Frontal cortex (tissue), 4 donors: ENCODE results near the gene ZBTB20. TPM values are rescaled to one million over a fixed set of nuclear protein-coding genes. Genes with fewer than 3 reads are reported as not detected.

Experiments used
- DNase-seq, 2 donors: peaks; one replicate each; pipeline ENCODE4 v3.0.0; 2012; ENCODE audit warnings: low spot score in 2 of 2
- FAIRE-seq: peaks from 2 replicates; lab custom pipeline; 2012; peaks lifted over from hg19 to GRCh38; lab: Jason Lieb, UNC
- total RNA-seq: library from RNA; depleted of rRNA; stranded (reverse); fragments of >200 nt; gene quantifications from one replicate; pipeline ENCODE4 v1.2.3, GENCODE V29; 2014
- donor health status: control.
- donor health status: control.
- donor health status: control.

The ZBTB20 gene
- total RNA-seq, 1 donor from 2014 or later: 39.9 TPM

DNA sequence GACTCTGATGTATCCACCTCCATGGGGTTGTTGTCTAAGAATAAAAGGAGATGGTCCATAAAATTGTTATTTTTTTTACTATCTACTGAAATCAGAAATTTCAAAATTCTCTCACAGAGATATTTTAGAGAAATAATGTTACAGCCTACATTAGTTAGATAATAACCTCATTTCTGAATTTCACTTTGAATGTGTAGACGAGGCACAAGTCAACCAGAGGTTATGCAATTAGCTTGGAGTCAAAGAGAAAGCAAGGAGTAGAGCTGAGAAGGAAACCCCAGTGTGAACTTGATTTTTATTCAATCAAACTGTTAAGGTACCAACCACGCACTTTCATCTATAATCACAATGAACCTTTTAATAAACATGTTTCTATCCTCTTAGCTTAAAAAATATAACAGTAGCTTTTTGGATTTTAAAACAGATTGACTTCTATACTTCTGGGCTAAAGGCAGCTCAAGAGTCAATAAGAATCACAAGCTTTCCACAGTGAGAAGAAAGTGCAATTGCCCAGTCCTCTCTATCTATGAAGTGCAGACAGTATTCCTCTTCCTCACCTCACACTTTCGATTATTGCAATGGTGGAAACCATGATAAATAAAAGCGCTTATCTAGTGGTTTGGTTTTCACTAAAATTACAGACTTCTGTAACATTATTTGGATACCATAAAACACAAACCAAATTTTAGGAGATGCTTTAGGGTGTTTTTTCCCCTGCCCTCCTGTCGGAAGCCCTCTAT, 403.2 kb downstream of the ZBTB20 start:
- DNase-seq (no peak), FAIRE-seq (no peak)

DNA sequence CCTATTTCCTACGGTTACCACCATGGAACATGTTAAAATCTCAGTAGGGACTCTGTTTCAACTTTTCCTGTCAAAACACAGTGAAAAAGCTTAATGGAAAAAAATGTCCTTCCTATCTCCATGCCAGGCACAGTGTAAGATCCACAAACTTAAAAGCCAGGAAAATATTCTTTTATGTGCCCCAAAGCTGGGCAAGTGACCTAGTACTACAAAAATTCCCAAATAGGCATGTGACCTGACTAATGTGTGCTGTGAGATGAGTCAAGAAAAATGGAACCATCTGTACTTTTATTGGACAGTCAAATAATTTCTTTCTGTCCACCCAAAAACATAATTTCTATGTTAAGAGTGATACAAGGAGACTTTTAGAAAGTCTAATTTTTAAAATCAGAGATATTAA, 406.0 kb downstream of the ZBTB20 start:
- no peak for FAIRE-seq

DNA sequence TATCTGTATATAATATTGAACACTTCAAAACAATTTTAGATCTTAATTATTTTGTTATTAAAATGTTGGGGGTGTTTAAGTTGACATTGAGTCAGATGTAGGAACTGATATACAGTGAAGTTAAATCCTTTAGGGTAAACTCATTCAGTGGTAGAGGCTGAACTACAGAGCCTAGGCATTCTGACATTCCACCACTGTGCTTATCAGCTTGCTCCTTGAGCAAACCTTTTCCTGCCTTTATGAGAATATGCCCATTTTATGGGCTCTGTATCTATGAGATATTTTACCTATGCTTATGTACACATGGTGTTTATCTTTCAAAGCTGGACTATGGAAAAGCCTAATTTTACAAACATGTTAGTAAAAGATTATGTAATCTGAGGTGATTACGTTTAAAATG, 407.5 kb downstream of the ZBTB20 start:
- FAIRE-seq: no peak
- DNase-seq: no peak

More for the DNA sequence above, 406.0 kb downstream of the ZBTB20 start:
- no peak for DNase-seq

DNA sequence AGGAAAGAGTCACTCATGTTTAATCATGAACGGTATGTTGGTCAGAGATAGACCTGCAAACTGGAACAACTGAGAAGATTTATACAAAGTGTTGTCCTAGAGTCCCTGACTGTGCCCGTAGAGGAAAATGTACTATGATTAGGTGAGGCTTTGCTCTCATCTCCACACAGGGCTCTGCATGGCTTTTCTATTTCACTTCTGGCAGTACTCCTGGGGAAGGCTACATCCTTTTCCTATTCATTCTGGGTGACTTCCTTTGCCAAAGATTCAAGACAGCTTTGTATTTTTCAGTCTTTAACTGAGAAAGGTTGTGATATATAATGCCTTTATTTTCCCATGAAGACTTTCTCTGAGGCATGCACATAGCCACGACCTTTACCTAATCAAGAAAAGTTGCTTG, 414.7 kb downstream of the ZBTB20 start:
- FAIRE-seq: no peak
- no peak for DNase-seq

DNA sequence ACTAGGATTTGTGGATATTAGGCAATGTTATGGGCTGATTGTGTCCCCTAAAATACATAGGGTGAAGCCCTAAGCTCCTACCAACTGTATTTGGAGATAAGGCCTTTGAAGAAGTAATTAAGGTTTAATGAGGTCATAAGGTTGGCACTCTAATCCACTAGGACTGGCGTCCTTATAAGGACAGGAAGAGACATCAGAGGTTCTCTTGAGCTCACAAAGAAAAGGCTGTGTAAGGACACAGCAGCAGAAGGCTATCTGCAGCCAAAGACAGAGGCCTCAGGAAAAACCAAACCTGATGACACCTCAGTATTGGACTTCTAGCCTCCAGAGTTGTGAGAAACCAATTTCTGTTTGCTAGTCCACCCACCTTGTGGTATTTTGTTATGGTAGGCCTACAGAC, 416.7 kb downstream of the ZBTB20 start:
- no peak for FAIRE-seq

DNA sequence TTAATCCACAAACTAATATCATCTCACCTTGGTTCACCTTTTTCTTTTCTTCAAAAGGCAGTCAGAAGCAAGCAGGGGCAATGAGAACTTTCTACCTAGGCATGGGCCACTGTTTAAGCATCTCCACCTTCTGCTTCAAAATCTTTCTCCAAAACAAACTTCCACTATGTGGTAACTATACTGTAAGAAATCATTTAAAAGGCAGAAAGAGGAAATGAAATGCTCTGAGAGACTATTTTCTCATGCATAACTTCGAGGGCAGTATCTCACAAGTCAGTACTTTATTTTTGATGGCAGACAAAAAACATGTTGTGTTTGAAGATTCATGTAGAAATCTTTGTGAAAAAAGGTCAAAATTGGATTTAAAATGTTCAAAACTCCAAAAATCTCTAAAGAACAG, 419.7 kb downstream of the ZBTB20 start:
- FAIRE-seq (no peak), DNase-seq (no peak)

More for the DNA sequence above, 416.7 kb downstream of the ZBTB20 start:
- no peak for DNase-seq

DNA sequence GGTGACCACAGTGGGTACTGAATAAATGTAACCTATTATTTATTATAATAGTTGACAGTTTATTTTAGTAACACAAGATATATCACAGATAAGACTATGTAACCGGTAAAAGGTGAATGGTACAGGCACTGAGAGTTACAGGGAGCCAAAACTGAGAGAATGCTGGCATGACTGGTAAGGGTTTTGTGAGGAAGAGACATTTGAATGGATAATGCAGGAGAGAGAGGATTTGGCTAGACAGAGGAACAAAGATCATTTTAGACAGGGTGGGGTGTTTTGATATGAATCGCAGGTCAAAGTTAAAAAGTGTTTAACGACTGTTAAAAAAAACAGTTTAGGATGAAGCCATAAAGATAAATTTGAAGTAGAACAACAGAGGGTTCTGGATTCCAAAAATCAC, 421.1 kb downstream of the ZBTB20 start:
- FAIRE-seq (no peak), DNase-seq (no peak)

DNA sequence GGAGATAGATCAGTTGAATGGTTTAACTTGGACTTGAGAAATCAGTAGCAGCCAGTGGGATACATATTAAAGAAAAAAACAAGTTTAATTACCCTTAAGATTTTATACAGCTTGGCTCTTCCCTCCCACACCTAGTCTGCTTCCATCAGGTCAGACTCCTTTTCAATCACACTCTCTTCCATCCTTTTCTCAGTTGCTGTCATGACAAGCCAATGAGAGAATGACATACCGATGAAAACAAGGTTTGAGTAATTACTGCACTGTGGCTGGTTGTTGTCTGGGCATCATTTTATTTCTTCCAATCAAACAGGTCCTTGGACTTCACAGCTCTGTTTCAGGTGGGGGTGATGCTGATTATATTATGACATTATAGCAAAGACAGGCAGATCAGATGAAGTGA, 424.6 kb downstream of the ZBTB20 start:
- no peak for DNase-seq
- FAIRE-seq: no peak

DNA sequence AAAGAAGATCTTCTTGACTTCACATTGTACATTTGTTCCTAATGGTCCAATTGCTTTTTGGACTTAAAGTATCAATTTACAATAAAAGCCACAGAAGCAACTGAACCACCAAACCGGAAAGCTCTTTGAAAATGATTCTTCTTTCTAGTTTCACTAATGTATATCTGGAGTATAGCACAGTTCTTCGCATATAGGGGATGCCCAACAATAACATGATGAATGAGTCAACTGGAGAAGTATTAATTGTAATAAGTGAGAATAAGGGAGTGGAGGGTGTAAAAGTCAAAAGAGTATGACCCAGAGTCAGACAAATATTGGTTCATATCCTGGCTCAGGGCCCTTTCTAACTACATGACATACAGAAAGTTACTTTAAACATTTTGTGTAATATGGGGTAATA, 425.2 kb downstream of the ZBTB20 start:
- FAIRE-seq (no peak), DNase-seq (no peak)

DNA sequence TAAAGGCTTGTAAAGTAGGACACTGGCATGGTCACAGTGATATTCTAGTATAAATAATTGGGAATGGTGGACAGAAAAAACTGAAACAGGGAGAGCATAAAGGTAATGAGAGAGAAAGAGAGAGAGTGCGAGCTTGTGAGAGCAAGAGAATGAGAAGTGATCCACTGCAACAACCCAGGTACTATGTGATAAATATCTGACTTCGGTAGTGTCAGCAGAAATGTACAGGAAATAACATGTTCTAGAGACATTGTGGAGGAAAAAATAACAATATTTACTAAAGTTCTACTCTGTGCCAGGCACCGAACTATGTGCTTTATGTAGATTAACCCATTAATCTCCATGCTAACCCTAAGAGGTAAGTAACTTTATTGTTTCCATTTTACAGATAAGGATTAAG, 425.9 kb downstream of the ZBTB20 start:
- DNase-seq (no peak), FAIRE-seq (no peak)

DNA sequence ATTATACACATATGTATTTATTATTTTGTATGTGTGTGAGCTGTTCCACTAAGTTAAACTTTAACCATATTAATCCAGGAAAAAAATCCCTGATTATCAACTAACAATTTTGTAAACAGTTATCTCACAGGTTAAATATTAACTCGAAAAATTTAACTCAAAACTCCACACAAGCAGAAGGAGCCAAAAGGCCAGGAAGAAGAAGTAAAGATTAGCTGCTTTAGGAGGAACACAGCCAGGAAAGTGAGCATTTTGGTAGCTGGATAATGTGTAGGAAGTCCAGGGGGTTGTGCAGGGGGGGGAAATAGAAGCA, 428.2 kb downstream of the ZBTB20 start:
- DNase-seq (no peak), FAIRE-seq (no peak)

DNA sequence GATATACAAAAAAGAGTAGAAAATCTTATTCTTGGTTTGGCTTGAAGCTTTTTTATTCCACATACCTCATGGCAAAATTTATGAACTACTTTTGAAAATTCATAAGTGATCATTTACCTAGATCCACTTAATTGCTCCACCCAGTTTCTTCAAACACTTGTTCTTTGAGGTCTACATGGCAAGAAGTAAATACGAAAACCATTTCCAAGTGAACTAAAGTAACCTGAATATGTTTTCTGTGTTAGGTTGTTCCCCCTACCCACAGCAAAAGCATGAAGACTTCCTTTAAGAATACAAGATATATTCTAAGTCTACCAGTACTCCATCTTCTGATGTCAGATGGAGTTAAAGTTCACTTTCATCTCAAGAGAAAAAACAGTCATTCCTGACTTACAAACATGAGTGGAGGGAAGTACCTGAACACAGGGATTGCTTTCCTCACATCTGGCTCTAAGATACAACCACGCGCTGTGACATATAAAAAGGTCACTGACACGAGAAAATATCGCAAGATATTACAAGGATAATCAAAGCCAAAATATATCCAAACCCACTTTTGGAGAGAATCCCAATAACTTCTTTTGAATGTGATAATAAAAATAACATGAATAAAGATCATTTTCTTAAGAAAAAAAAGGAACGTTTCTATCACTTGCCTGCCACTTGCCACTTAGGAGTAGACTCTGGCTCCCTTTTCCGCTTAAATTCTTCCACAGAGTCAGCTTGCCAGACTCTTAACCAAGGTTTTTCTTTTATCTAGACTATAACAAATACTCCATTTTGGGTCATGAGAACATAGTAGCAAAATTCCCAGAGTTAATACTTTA, 428.8 kb downstream of the ZBTB20 start:
- DNase-seq (no peak), FAIRE-seq (no peak)

DNA sequence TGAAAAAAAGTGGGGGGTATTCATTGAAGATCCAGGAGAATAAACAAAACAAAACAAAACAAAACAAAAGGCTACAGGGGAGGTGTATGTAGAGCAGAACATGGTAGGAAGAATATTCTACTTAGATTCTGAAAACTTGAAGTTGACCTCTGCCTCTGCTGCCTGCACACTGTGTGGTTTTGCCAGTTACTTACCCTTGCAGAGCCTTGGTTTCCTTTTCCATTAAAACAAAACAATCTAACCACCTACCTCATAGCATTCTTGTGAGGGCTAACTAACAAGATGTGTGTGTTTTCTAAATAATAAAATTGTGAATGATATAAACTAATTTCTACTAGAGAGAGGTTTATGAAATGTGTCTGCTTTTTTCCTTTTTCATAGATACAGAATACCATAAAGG, 430.2 kb downstream of the ZBTB20 start:
- DNase-seq: no peak

DNA sequence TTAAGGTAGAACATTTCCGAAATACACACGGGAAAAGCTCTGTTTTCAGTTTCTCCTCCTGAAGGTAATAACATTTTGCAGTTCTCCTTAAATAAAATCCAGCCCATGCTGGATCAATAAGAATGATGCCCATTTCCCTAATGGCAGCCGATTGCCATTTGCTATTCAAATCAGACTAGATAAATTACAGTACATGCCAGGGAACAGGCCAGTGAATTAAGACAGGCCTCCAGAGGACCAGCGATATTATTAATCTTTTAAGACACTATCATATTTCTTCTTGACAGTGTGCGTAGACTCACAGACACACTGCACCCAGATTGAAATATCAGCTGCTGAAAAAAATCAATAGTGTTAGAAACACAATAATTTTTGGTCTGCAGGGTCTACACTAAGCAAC, 431.0 kb downstream of the ZBTB20 start:
- DNase-seq (no peak), FAIRE-seq (no peak)

More for the DNA sequence above, 430.2 kb downstream of the ZBTB20 start:
- no peak for FAIRE-seq

DNA sequence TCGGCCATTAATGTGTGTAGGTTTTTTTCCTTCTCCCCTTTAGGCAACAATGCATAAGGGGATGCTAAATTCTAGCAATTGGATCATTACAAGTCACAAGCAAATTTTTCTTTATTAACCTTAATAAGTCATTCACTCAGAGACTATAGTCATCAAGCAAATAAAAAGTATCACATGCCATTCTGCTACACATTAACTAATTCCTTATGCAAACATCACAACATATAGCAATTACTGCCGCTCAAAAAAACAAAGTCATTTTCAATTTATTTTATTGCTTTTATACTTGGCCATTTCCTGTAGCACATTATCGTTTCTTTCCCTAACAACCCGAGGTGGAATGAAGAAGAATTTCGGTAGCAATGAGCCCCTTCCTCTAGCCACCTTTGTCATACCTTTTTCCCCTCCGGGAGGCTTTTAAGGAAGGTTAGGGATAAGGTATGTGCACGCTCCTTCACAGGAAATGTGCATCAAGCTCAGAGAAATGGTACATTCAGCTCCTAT, 432.1 kb downstream of the ZBTB20 start:
- FAIRE-seq: no peak
- DNase-seq: no peak

DNA sequence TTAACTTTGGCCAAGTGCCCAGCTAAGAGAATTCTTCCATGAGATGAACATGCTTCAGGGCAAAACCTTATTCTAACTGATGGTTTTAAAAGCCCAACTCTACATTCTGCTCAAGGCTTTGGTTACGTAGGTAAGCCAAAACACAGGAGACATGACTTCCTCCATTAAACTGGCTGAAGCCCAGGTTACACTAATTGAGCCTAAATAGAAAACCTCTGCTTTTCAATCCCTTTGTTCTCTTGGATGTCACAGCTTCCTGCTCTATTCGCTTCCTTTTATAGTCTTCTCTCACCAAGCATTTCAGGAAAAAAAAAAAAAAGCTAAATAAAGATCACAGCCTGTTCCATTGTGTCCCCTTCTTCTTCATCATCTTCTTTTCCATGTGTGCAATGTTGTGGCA, 432.9 kb downstream of the ZBTB20 start:
- DNase-seq (no peak), FAIRE-seq (no peak)

DNA sequence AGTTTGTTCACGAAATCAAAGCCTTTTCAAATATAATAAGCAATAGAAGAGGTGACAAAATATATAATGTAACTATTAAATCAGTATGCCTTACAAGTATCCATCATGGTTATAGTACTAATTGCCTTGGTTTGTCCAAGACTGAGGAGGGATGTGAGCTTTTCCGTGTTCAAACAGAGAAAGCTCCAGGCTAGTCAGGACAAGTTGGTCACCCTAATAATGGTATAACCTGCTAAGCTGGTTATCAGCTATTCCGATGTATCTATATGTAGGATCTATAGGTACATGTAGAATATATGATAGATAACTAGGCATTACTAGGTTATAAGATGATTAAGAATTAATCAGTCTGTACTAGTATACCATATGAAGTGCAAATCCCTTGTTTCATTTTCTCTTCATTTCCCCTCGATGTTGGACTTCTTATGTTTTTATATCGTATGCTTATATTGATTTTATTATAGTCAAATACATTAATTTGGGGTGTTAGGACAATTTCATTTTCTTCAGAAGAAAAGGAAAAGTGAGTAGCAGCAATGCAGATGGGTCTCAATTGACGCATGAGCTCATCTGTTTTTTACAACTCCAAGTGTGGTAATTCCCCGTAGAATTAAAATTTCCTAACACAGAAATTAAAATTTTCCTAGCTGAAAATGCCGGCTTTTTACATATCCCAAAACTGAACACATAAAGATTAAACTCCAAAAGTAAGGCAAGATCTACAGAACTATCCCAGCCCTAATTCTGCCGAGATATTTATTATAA, 434.2 kb downstream of the ZBTB20 start:
- no peak for FAIRE-seq
- no peak for DNase-seq

DNA sequence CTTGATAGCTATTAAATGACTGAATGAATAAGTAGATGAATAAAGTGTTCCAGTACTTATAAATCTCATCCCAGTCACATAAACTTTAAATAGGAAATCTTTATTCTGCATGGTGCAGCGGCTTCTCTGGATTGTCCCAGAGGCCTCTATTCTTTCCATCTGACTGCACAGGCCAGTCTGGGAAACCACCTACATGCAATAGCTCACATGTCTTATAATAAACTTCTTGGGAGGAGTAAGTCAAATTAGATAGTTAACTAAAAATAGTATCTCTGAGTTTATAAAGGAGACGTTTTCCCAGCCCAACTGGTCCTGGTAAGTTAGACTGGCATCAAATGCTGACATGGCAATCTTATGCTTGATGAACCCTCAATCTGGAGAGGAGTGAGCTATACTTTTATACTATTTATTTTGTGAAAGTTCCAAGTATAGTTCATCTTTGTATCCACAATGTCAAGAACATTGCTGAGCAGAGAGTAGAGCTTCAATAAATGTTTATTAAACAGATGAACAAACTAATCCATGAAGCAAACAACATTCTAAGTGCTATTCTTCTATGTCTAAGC, 435.7 kb downstream of the ZBTB20 start:
- DNase-seq: no peak
- FAIRE-seq: no peak

DNA sequence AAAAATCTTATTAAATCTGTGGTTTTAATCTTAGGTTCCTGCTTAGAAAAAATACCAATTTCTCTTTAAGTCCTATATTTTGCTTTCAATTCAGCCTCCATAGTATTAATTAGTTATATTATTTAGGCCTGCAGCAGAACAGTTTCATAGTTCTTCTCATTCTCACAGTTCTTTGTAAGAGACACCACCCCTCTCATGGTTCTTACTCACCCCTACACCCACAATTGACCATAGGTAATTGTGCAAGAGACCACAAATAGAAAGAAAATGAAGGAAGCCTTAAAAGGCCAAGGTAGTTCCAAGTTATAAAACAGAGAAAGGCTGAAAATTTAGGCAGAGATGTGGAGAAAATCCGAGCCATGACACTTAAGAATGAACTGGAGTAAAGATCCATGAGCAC, 438.0 kb downstream of the ZBTB20 start:
- DNase-seq: no peak
- FAIRE-seq: no peak

DNA sequence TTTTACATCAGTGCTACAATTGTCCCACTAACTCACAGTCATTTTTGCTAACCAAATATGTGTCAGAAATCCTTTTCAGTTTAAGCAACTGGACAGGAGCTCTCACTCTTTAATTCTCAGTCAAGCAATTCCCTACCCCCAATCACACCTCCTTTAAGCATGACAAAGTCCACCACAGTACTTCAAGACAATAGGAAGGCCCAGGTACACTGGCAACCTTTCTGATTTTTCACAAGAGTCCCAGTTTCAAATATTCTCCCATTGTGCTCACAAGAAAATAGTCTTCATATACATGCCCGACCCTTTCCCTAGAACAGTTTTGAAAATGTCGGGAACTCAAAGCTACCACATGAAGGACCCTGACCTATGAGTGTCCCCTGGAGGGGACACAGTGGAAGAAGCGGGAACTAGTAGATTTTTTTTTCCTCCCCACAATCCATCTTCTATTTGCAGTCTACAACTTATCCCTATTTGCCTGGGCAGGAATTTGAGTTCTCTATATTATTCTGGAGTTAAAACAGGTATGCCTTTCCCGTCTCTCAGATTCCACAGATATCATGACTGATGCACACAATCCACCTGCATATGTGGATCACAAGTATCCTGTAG, 439.7 kb downstream of the ZBTB20 start:
- FAIRE-seq (no peak), DNase-seq (no peak)
